ENCODE results near the gene FAM161B.

Gene FAM161B

DNA sequence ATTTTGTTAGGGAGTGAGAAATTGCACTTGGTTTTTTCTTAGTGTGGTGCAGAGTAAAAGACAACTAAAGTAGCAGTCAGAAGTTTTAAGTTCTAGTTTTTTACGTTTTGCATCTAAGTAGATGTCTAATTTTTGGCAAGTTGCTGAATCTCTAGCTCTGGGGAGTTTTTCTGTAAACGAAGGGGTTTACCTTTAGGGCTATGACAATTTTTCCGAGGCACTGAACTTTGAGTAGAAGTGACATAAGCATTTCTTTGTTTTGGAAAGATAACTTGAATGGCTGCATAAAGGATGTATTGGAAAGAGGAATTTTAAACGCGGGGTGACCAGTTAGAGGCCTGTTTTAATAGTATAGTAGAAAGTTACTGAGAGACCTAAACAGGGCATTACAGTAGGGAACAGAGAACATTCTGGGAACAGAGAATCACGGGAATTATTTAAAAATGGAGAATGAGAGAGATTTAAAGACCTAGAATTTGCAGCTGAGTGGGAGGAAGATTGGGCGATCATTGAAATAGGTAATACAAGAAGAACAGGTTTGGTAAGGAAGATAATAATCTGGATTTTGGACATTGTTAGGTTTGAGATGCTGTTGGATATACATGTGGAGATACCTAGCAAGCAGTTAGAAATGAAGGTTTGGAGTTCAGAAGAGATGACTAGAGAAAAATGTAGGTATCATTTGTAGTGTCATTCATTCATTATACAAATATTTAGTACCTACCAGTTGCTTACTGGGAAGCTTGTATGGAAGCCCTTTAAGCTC lies 62.0 kb downstream of the FAM161B start:
- TF ChIP-seq, protein P1, sequence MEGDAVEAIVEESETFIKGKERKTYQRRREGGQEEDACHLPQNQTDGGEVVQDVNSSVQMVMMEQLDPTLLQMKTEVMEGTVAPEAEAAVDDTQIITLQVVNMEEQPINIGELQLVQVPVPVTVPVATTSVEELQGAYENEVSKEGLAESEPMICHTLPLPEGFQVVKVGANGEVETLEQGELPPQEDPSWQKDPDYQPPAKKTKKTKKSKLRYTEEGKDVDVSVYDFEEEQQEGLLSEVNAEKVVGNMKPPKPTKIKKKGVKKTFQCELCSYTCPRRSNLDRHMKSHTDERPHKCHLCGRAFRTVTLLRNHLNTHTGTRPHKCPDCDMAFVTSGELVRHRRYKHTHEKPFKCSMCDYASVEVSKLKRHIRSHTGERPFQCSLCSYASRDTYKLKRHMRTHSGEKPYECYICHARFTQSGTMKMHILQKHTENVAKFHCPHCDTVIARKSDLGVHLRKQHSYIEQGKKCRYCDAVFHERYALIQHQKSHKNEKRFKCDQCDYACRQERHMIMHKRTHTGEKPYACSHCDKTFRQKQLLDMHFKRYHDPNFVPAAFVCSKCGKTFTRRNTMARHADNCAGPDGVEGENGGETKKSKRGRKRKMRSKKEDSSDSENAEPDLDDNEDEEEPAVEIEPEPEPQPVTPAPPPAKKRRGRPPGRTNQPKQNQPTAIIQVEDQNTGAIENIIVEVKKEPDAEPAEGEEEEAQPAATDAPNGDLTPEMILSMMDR (IDR thresholded peaks at IDR 0.05; ENCODE audit: insufficient read depth, missing control alignments), result no peak
- DNase-seq (ENCODE audit: insufficient read length, low spot score), result no peak
- no peak for FAIRE-seq

- FAIRE-seq, result no peak
- TF ChIP-seq, protein P1 (IDR thresholded peaks at IDR 0.05; ENCODE audit: insufficient read depth, missing control alignments), result no peak
- DNase-seq (ENCODE audit: insufficient read length, low spot score), result no peak
These were observed 62.6 kb downstream of the FAM161B start for GRCh38 chr14:73887318-73887616.

- peak; percentile 55 for DNase-seq (ENCODE audit: insufficient read length, low spot score)
- FAIRE-seq, result no peak
- TF ChIP-seq, protein P1 (IDR thresholded peaks at IDR 0.05; ENCODE audit: insufficient read depth, missing control alignments), result no peak
These were observed 63.2 kb downstream of the FAM161B start, which contains the start of gene ZNF410 for GRCh38 chr14:73886449-73887317. Gene ZNF410, plus strand, starts transcription at chr14:73886859. Its CDS starts 5,317 bp downstream, at chr14:73892176.

- DNase-seq (ENCODE audit: insufficient read length, low spot score) (no peak), FAIRE-seq (no peak)
- TF ChIP-seq, protein P1 (IDR thresholded peaks at IDR 0.05; ENCODE audit: insufficient read depth, missing control alignments), result no peak
These were observed 65.3 kb downstream of the FAM161B start for GRCh38 chr14:73884438-73885190.

Measured in D721Med (cell line).